SK-N-DZ (cell line): Measurements from ENCODE around the gene UNC5B. TPM values are rescaled to one million over a fixed set of nuclear protein-coding genes. Genes with fewer than 3 reads are reported as not detected.

ENCODE experiments used
- DNase-seq: peaks from one replicate; pipeline ENCODE4 v3.0.0-alpha.2; 2015; ENCODE audit warnings: low spot score
- polyA plus RNA-seq, 2 experiments: library from polyadenylated mRNA; depleted of rRNA; stranded (reverse); fragments of >200 nt; gene quantifications; 2 replicates each; pipeline ENCODE4 v1.2.3, GENCODE V29; 2014

The UNC5B gene
- polyA plus RNA-seq (2014; cell fraction: cytosol; rRNA removed): 11.4 and 13.7 TPM in 2 replicates
- 16.8 and 23.9 TPM in 2 replicates for polyA plus RNA-seq (2014; cell fraction: nucleus; rRNA removed)

GRCh38 chr10:71212318-71213126 is at the start of gene UNC5B:
Gene UNC5B, plus strand, starts transcription at chr10:71212570. Its CDS starts 416 bp downstream, at chr10:71212986.
- peak; percentile 87 for DNase-seq

- DNase-seq: no peak
Measured at GRCh38 chr10:71173466-71173865, 38.9 kb upstream of the UNC5B start.

DNA sequence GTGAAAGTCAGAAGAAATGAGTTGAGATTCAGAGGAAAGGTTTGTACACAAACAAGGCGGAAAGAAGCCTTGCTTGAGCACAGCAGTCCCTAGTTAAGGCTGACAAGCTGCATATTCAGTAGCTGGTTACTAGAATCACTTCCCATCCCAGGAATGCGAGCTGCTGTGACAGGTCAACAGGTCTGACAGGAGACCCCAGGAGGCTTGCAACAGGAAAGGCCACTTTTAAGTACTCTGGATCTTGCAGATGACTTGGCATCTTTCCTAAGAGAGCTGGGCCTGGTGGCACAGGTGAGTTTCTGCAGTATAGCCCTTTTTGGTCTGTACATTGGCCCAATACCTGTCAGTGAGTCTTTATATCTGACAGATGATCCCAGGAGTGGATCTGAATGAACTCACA is 35.7 kb upstream of the UNC5B start:
- DNase-seq: no peak

DNA sequence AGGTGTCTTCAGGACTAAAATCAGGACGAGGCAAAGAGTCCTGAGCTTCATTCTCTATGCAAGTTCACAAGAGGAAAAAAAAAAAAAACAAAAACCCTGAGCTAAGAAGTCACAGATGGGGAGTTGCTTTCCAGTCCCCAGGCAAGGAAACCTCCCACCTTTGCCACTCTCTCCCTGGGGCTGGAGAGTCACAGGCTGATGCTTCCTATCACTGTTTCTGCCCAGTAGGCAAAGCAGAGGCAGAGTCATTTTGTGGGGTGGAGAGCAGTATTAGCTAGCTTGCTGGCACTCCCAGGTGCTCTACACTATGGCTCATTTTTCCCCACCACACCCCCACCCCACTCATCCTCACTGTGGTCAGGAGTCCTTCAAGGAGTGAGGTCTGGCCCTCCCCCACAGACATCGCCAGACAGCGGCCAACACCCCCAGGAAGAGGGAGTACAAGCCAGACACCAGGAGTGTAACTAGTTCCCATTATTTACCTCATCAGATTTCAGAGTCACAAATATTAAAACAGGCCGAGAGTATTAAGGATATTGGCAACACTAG is 34.6 kb upstream of the UNC5B start:
- DNase-seq: no peak

DNA sequence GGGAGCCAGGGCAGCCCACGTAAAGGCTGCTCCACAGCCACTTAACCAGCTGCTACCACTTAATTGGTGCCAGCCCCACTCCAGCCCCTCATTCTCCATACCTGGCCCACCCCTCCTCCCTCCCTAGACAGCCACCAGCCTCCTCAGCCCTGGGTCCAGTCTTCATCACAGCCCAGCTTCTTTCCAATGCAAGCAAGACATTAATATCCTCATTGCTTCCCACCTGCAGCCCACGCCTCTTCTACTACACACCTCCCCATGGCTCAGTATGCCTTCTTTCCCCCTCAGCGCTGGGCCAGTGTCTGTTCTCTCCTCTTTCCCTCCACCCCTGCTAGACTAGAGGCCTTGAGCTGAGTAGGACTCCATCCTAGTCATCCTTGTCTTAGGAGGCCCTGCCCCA is 33.5 kb upstream of the UNC5B start:
- DNase-seq: no peak

GRCh38 chr10:71179382-71179781 is 33.0 kb upstream of the UNC5B start:
- no peak for DNase-seq

- DNase-seq: no peak
Measured at GRCh38 chr10:71184421-71184820, 27.9 kb upstream of the UNC5B start.

DNA sequence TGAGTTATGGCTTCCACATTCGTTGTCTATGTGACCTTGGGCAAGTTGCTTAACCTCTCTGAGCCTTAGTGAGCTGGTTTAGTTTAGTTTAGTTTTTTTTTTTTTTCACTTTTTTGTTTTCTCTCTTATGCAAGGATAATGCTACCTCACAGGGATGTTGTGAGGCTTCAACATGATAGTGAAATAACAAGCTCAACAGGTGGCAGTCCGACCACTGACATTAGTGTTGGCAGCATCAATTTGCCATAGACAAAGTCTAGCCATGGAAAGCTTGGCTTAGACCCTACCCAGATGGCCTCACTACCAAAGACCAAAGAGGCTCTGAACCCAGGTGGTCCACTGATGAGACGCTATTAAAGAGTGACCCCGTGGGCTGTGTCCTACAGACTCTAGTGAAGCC is 27.2 kb upstream of the UNC5B start:
- no peak for DNase-seq

DNA sequence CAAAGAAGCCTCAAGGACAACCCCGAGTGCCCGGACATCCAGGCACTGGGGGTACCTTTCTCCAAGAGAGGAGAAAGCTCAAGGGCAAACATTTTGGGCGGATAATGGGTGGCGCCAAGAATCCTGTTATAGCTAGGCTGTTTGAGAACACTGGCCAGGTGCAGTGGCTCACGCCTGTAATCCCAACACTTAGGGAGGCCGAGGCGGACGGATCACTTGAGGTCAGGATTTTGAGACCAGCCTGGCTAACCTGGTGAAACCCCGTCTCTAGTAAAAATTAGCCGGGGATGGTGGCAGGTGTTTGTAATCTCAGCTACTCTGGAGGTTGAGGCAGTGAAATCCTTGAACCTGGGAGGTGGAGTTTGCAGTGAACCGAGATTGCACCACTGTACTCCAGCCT is 25.2 kb upstream of the UNC5B start:
- DNase-seq: no peak

DNA sequence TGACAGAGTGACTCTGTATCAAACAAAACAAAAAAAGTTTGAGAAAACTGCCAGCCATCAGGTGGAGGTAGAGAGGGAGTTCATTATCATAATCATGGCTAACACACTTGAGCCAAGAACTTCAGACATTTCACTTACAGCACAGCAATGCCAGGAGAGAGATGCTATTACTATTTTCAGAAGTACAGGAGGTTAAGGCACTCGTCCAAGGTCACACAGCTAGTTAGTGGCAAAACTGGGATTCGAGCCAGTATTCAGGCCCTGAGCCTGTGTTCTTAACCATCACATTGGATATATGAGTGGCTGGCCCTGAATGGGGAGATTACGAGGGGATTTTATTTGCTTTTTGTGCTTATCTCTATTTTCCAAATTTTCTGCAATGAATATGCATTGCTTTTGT is 24.8 kb upstream of the UNC5B start:
- DNase-seq: no peak

DNA sequence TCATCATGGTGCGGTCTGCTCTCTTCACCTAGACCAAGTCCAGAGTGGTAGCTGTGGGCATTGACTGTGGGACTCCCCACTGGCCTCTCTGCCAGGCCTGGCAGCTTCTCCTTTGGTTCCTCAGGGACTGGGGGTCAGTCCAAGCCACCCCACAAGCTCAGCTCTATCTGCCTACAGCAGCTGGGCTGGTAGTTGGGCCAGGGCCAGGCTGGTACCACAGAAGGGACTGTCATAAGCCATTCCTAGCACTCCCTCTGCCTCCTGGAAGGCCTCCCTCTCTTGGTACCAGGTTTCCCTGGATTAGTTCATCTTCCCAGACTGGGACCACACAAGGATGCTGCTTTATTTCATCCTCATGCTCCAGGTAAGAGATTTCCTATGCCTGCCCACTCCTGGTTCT is 24.2 kb upstream of the UNC5B start:
- no peak for DNase-seq

DNA sequence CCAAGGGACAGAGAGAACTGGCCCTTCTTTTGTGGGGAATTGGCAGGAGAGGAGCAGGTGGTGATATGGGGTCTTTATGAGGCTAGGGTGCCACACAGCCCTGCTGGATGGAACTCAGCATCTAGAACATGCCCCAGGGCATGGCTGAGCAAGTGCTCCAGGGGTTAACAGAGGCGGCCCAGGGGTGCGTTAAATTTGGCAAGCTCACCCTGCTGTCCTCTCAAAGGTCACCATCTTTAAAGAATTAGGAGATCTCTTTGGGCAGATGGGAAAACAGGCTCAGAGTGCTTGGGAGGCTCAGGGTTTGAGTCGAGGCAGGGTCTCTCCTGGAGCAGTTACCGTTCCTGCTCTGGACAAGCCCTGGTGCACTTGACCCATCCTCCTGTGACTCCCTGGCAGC is 21.4 kb upstream of the UNC5B start:
- DNase-seq: no peak

- peak; percentile 86 for DNase-seq
Measured at GRCh38 chr10:71191551-71192076, 20.8 kb upstream of the UNC5B start.

DNA sequence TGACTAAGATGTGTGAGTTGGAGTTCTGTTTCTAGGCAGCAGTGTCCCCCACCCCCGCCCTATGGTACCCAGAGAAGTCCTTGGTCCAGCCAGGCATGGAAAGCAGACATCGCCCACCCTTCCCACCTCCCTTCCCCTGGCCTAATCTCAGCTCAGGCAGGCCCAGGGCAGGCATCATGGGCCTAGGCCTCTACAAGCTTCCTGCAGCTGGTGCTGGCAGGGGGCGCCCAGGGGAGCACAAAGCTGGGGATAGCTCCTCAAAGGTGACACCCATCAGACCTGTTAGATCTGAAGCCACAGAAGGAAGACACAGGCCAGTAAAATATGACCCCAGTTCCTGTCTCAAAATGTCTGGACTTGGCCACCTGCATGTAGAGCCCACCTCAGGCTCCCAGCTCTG is 18.9 kb upstream of the UNC5B start:
- no peak for DNase-seq

DNA sequence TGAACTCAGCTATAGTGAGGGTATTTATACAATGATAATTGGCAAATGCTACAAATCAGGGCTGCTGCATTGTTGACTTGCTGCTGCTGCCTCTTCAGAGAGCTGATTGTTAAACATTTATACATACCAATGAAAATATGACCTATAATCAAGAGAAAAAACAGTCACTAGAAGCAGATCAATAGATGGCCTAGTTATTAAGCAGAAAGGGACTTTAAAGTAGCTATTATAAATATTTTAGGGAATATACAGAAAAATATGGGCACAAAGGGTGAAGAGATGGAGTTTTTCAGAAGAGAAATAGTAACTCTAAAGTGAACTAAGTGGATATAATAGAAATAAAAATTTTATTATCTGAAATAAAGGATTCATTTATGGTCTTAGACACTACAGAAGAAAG is 14.4 kb upstream of the UNC5B start:
- no peak for DNase-seq

- DNase-seq: peak; percentile 44
Measured at GRCh38 chr10:71201849-71202248, 10.5 kb upstream of the UNC5B start.

GRCh38 chr10:71202314-71202713 is 10.1 kb upstream of the UNC5B start:
- DNase-seq: no peak

GRCh38 chr10:71203124-71203523 is 9.2 kb upstream of the UNC5B start:
- no peak for DNase-seq

GRCh38 chr10:71203716-71204115 is 8.7 kb upstream of the UNC5B start:
- no peak for DNase-seq

DNA sequence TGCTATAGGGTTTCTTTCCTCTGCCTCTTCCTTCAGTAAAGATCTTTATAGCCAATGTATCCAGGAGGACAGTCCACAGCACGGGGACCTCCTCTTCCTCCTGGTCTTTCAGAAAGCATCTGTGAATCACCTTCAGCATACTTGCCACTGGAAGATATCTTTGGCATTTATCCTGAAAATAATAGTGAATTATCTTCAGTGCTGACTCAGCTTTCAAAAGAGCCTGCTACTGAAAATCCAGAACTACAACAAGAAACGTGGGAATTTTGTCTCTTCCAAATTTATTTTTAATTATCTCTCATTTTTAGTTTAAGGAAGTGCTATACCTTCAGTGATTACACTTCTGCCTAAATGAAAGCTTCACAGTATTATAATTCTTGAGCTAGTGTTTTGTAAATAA is 7.6 kb upstream of the UNC5B start:
- DNase-seq: no peak

DNA sequence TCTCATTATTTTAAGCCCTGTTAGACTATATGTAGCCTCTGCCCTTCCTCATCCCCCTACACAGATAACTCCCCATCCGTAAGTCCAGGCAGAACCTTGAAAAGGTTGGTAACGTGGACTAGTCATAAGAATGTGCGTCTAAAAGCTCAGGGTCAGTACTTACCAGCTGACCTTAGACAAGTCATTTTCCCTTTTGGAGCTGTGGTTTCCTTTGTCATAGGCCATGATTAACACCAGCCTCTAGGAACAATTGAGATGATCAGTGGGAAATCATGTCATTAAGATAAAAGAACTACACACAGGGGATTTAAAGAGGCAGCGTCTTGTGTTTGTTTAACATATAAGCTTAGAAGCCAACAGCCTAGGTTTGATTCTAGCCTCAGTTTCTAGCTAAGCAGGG is 6.9 kb upstream of the UNC5B start:
- DNase-seq: no peak

DNA sequence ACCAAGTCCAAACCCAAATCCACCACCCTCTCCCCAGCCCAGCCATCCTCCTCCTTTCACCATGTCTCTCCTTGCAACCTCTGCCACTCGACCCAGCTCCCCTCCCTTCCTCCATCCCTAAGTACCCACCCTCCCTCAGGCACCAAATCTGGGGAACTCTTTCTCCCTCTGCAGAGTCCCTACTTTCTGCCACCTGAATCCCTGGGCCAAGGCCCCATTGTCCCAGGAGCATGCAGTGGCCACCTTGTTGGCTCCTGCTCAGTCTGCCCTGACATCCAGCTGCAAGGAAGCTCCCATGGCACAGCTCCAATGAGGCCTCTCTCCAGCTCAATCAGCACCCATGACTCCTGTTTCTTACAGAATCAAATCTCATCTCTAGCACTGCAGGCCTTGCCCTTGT is 5.5 kb upstream of the UNC5B start:
- no peak for DNase-seq

- no peak for DNase-seq
Measured at GRCh38 chr10:71207578-71207977, 4.8 kb upstream of the UNC5B start.
